Measurements from ENCODE around the gene GOLGB1.

DNA sequence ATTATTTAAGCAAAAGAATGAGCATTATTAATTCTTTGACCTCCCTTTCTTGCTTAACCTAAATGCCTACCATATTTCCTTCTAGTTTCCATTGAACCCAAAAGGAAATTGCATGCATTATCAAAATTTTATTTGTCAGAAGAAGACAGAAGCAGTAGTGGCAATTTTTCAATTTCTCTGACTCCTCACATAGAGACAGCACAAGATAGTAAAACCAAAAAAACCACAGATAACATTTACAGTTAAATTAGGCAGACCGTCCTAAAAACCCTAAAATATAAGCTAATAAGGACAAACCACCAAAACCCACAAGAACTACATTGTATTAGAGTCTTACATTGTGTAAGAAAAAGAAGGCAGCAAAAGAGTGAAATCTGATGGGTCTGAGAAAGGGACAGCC lies 27.1 kb downstream of the GOLGB1 start:
- TF ChIP-seq, protein P1, sequence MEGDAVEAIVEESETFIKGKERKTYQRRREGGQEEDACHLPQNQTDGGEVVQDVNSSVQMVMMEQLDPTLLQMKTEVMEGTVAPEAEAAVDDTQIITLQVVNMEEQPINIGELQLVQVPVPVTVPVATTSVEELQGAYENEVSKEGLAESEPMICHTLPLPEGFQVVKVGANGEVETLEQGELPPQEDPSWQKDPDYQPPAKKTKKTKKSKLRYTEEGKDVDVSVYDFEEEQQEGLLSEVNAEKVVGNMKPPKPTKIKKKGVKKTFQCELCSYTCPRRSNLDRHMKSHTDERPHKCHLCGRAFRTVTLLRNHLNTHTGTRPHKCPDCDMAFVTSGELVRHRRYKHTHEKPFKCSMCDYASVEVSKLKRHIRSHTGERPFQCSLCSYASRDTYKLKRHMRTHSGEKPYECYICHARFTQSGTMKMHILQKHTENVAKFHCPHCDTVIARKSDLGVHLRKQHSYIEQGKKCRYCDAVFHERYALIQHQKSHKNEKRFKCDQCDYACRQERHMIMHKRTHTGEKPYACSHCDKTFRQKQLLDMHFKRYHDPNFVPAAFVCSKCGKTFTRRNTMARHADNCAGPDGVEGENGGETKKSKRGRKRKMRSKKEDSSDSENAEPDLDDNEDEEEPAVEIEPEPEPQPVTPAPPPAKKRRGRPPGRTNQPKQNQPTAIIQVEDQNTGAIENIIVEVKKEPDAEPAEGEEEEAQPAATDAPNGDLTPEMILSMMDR (conservative IDR thresholded peaks at IDR 0.05 in 1 of 2, IDR thresholded peaks at IDR 0.05 in 1 of 2; ENCODE audit: extremely low read depth in 1 of 2, insufficient read depth in 1 of 2, low read depth in 1 of 2, low read length in 2 of 2): no peak
- no peak for TF ChIP-seq EZH2 (IDR thresholded peaks at IDR 0.05; ENCODE audit: borderline replicate concordance, low read length)
